VCaP (cell line): ENCODE data around the gene KCTD3.

Source experiments
- H3K27ac ChIP-seq: fragments of 450-650 bp; 2 replicates; pipeline ENCODE4 v1.5.1; 2017
- CTCF ChIP-seq: fragments of 450-650 bp; conservative IDR thresholded peaks from 2 replicates; pipeline ENCODE4 v1.5.1; 2017; ENCODE audit warnings: mild to moderate bottlenecking, moderate library complexity

Gene KCTD3

GRCh38 chr1:215526846-215527151 lies 40.3 kb upstream of the KCTD3 start:
- peak; percentile 31; the same call in 1 of the 2 replicates for TF ChIP-seq CTCF
- H3K27ac ChIP-seq, result no peak overlapping the region

- no peak overlapping the region for H3K27ac ChIP-seq
- TF ChIP-seq CTCF, result no peak
Observed at GRCh38 chr1:215529111-215529510, 38.0 kb upstream of the KCTD3 start.

- no peak overlapping the region for H3K27ac ChIP-seq
- TF ChIP-seq CTCF, result no peak
Observed at GRCh38 chr1:215529571-215529970, 37.5 kb upstream of the KCTD3 start.

- H3K27ac ChIP-seq, result no peak overlapping the region
- no peak for TF ChIP-seq CTCF
Observed at GRCh38 chr1:215530401-215530984, 36.6 kb upstream of the KCTD3 start.

DNA sequence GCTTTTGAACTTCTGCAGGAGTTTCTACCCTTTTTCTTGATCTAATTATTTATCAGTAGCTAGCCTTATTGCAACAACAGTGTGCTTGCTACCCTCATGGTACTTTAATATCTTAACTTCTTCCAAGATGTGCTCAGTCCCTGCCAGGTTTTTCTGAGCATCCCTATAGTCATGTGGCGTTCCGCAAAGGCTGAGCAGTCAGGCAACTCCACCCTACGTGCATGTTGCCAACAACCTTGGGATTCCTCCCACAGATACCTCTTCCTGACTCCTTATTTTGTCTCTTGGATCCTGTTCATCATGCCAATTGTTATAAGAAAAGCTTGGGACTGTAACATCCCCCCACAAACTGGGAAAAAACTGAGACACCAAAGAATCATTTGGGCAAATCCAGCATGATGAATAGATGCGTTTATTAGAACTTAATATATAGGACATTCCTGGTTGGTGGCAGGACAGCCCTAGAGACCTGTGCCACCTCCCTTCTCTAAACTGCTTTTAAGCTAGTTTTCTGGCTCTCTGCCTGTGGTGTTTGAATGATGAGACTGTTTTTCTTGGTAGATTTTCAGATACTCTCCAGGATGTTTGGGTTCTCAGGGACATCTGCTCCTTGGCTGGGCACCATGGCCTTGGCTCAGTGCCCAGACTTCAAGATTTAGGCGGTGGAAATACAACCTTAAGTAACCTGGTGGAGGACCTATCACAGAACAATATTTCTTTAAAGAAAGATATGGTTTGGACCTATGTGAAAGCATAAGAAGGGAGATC lies 27.1 kb upstream of the KCTD3 start:
- no peak for TF ChIP-seq CTCF
- peak overlapping the region; percentile 87 for H3K27ac ChIP-seq

DNA sequence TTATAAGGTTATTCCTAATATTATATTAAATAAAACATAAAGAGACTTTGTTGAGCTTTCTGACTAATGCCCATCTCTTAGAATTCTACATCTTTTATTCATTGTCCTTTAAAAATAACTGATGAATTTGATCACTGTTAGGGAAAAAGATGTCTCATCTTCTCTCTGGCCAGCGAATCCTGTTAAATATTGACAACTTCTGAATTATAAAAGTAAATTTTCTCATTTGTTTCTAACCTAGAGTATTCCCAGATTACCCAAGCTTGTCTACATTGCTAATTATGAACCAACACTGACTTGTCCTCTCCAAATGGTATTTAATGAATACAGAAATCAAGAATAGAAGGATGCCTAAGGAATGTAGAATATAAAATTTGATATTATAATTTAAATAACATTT lies 24.8 kb upstream of the KCTD3 start:
- H3K27ac ChIP-seq, result no peak overlapping the region
- TF ChIP-seq CTCF, result no peak

GRCh38 chr1:215543191-215543606 lies 23.9 kb upstream of the KCTD3 start:
- no peak for TF ChIP-seq CTCF
- no peak overlapping the region for H3K27ac ChIP-seq
